GM18867 (cell line): ENCODE results near the gene TSSK6.

ENCODE experiments used
- ATAC-seq: cut with Tn5 transposase; IDR thresholded peaks from one replicate; pipeline ENCODE4 v1.9.1; 2021; ENCODE audit warnings: mild to moderate bottlenecking, moderate library complexity; ENCODE audit not compliant: unreplicated experiment

The TSSK6 gene

GRCh38 chr19:19545707-19546106, 30.4 kb upstream of the TSSK6 start:
- no peak for ATAC-seq

GRCh38 chr19:19544954-19545591, 29.7 kb upstream of the TSSK6 start:
- no peak for ATAC-seq

DNA sequence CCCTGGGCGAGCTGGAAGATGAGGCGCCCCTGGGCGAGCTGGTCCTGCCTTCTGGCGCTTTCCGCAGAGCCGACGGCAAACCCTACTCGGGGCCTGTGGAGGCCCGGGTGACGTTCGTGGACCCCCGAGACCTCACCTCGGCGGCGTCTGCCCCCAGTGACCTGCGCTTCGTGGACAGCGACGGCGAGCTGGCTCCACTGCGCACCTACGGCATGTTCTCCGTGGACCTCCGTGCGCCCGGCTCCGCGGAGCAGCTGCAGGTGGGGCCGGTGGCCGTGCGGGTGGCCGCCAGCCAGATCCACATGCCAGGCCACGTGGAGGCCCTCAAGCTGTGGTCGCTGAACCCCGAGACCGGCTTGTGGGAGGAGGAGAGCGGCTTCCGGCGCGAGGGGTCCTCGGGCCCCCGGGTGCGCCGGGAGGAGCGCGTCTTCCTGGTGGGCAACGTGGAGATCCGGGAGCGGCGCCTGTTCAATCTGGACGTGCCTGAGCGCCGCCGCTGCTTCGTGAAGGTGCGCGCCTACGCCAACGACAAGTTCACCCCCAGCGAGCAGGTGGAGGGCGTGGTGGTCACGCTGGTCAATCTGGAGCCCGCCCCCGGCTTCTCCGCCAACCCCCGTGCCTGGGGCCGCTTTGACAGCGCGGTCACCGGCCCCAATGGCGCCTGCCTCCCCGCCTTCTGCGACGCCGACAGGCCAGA, 29.1 kb upstream of the TSSK6 start:
- no peak for ATAC-seq

- ATAC-seq, result no peak
Observed at GRCh38 chr19:19543640-19544039, 28.3 kb upstream of the TSSK6 start.

DNA sequence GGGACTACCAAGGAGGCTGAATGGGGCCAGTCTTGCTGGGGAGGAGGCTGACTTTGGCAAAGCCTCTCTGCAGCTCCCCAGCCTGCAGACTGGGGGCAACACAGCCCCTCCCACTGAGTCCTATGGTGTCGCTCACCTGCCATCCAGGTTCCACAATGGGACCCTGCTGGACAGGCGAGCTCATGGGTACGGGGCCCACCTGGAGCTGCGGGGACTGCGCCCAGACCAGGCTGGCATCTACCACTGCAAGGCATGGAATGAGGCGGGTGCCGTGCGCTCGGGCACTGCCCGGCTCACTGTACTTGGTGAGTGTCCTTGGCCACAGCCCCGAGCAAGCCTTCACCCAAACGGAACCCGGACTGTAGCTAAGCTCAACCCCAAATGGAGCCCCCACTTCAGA, 27.8 kb upstream of the TSSK6 start:
- ATAC-seq, result no peak

DNA sequence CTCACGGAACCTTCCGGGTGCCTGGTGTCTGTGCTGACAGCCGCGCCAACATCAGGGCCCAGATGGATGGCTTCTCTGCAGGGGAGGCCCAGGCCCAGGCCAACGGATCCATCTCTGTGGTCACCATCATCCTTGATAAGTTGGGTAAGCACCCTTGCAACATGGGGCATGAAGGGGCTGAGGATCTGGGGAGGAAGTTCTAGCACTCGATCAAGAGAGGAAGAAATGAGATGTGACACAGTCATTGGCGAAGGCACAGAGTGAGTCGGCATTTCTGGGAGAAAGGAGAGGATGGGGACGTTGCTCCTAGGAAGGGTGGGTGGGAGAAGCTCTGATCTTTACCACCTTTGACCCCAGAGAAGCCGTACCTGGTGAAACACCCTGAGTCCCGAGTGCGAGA, 27.2 kb upstream of the TSSK6 start:
- ATAC-seq, result no peak

GRCh38 chr19:19541616-19542015, 26.3 kb upstream of the TSSK6 start:
- ATAC-seq, result no peak

DNA sequence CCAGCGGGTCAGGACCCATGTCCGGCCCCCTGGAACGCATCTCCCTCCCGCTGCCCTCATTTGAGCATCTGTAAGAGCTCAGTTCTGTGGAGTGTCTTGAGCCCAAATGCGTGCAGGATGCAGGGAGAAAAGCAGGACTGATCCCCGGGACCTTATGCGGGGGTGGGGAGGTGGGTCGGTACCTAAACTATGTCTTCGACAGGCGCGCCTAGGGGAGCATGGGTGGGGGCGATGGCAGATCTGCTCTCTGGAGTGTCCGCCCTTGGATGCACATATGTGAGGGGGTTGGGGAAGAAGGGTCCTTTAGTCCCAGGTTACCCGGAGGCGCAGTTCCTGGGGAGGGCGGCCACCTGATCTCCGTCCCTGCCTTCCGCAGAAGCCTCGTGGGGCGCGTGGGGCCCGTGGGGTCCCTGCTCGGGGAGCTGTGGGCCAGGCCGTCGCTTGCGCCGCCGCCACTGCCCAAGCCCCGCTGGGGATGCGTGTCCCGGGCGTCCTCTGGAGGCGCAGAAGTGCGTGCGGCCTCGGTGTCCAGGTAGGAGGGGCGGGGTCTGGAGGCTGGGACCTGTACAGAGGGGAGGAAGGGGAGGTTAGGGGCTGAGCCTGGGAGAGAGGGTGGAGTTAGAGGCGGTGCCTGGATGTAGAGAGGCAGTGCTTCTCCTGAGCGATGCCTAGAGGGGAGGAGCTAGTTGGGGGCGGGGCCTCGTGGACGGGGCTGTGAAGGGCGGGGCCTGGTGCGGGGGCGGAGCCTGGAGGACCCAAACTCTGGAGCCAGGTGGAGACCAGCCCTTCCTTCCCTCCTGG, 25.6 kb upstream of the TSSK6 start:
- peak; percentile 62 for ATAC-seq

DNA sequence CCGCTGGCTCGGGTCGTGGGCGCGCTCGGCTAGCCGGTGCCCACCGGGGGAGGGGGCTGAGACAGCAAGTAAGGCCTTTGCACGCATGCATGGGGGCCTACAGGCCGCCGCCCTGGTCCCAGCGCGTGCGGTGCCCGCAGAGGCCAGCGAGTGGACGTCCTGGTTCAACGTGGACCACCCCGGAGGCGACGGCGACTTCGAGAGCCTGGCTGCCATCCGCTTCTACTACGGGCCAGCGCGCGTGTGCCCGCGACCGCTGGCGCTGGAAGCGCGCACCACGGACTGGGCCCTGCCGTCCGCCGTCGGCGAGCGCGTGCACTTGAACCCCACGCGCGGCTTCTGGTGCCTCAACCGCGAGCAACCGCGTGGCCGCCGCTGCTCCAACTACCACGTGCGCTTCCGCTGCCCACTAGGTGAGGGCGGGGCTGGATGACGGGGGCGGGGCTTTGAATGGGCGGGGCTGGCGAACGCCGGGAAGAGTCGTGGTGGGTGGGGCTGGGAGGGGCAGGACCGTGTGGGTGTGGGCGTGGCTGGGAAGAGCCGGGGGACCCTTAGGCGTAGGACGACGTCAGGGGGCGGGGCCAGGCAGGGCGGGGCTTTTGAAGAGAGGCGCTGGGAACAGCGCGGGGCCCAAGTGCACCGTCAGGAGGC, 24.8 kb upstream of the TSSK6 start:
- no peak for ATAC-seq

DNA sequence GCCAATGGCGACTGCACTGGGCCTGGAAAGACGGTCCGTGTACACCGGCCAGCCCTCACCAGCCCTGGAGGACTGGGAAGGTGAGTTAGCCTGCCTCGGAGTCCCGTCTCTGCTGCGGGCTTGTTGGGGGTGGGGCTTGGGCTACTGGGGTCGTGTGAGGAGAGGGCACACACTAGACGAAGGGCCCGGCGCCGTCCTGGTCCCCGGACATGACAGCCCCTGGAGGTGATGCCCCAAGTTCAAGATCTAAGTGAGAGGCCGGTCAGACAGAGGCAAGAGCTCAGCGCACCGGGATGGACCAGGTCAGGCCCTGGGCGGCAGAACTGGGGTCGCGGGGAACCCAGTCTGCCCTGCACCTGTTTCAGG, 24.3 kb upstream of the TSSK6 start:
- no peak for ATAC-seq

DNA sequence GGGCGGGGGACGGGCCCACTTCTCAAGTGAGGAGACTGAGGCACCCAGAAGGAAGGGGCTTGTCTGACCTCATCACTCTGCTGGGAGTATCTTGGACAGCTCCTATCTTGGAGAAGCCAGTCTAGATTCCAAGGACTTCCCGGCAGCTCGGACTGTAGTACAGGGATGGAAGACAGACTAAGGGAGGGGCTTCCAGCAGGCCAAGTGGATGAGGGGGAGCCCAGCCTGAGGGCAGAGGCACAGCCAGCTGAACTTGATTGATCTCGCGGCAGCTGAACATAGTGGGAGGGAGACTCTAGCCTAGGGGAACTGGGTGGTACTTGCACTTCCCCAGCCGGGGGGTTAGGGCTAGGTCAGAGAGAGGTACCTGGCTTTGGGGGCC, 23.4 kb upstream of the TSSK6 start:
- ATAC-seq, result no peak

DNA sequence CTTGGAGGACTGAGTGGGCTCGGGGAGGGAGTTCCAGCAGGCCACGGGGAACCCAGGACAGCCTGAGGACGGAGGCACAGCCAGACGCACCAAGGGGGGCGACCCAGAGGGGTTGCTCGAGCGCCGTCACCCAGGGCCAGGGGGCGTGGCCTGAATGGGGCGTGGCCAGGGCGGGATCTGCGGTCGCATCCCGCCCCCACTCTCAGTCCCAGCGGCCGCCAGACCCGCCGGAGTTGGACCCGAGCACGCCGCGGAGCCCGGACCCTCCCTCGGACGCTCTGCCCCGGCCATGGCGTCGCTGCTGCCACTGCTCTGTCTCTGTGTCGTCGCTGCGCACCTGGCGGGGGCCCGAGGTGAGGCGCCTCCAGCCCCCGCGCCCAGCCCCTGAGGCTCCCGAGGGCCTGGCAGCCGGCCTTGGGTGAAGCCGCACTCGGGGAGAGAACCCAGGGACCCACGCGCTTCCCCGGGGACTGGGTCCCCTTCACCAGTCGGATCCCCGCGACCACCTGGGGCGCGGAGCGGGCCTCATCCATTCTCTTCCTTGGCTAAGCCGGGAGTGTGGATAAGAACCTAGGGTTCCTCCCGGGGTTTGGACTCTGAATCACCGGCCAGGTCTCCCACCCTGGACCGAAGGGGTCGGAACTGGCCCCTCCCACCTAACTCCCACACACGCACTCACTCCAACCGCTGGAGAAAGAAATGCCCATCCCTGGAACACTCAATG, 22.9 kb upstream of the TSSK6 start, which contains the start of gene CILP2:
Gene CILP2, plus strand, starts transcription at position 205 of the 724 bp plus-strand sequence. Its CDS starts 85 bp downstream, at position 290.
- no peak for ATAC-seq

- ATAC-seq, result no peak
Observed at GRCh38 chr19:19537075-19538048, 22.0 kb upstream of the TSSK6 start.

GRCh38 chr19:19535311-19536191, 20.2 kb upstream of the TSSK6 start:
- ATAC-seq, result no peak

- ATAC-seq, result no peak
Observed at GRCh38 chr19:19534556-19535265, 19.4 kb upstream of the TSSK6 start.

DNA sequence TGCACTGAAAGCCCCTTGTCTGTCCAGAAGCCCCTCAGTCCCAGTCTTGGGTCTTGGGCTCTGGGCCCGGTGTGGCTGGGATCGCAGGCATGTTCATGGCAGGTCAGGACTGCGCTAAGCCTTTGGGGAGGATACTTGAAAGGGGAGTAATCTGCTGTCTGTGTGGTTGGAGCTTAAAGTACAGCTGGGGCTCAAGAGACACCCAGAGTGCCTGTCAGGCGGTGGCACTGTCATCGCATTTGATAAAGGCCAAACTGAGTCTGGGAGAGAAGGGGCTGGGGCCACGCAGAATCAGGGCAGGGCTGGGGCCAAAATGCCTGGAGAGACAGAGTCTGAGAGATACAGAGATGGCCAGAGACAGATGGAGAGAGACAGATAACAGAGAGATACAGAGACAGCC, 18.5 kb upstream of the TSSK6 start:
- ATAC-seq, result no peak

DNA sequence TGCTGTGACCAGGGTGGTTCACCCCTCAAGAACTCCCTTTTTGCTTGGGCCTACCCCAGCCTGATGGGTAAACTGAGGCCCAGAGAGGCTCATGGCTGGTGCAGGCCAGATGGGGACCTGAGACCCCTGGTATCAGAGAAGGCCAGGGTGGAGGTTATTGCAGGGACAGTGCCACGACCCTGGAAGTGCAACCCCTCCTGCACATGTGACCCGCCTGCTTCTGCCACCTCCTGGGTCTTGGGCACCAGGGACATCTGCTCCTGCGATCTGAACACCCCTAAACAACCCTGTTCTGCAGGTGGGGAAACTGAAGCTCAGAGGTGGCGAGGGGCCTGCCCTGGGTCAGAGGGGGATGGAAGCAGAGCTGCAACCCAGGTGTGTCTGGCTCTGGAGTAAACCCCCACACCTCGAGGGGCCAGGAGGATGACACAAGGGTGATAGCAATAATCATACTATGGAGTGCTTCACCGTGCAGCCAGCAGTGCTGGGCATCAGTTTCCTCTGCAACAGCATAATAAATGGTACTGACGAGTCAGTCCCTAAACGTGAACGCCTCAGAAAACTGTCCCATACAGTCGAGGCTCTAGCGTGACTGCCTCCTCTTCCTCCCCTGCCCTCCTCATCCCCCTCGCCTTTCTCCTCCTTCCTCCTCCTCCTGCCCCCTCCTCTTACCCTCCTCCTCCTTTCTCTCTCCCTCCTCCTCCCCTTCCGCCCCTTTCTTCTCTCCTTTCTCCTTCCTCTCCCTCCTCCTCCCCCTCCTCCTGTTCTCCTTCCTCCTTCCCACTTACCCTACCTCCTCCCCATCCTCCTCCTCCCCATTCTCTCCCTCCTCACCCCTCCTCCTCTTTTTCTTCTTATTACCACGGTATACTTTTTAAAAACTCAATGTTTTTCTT, 17.7 kb upstream of the TSSK6 start:
- no peak for ATAC-seq
